Stomach (tissue), 9 donors: ENCODE measurements around the gene CALML4. TPM values are rescaled to one million over a fixed set of nuclear protein-coding genes. Genes with fewer than 3 reads are reported as not detected.
"Not testable (repeated sequence)": the region's sequence is repeated elsewhere in the genome, so short reads cannot be mapped to it uniquely, and the experiment has no call there.

Source experiments
- DNase-seq, 2 donors: peaks; one replicate each; pipeline versions ENCODE4 v3.0.0 to v3.0.0-alpha.2; 2013 to 2019
- H3K27ac ChIP-seq, 5 donors: fragments of 200-600 bp in 4 of 5; sonication (generic) in 4 of 5; one replicate each; pipeline ENCODE4 v1.5.1; 2013 to 2019; ENCODE audit warnings: mild to moderate bottlenecking in 1 of 5, moderate library complexity in 1 of 5
- H3K27me3 ChIP-seq, 3 donors: fragments of 200-600 bp; sonication (generic); one replicate each; pipeline ENCODE4 v1.5.1; 2017 to 2019; ENCODE audit warnings: mixed run types in 1 of 3
- H3K36me3 ChIP-seq, 4 donors: fragments of 200-600 bp; sonication (generic); 1 replicate in 3 of 4; 2 replicates in 1 of 4; pipeline ENCODE4 v1.5.1; 2016 to 2019
- H3K4me1 ChIP-seq, 4 donors: fragments of 200-600 bp; sonication (generic); one replicate each; pipeline ENCODE4 v1.5.1; 2016 to 2019
- H3K4me3 ChIP-seq, 4 donors: fragments of 200-600 bp; sonication (generic) in 3 of 4; one replicate each; pipeline ENCODE4 v1.5.1; 2016 to 2019; ENCODE audit warnings: mild to moderate bottlenecking in 1 of 4
- H3K9me3 ChIP-seq, 4 donors: fragments of 200-600 bp; sonication (generic); one replicate each; pipeline ENCODE4 v1.5.1; 2016 to 2019
- CTCF ChIP-seq, 7 experiments: fragments of 450-650 bp in 4 of 7; fragments of 200-600 bp in 3 of 7; sonication (generic) in 3 of 7; IDR thresholded peaks; one replicate each; pipeline ENCODE4 v1.5.1; 2016 to 2019; ENCODE audit warnings: antibody characterized with exemption in 7 of 7, control low read depth in 2 of 7, mild to moderate bottlenecking in 1 of 7
- EP300 ChIP-seq: sonication (generic); formaldehyde crosslinking; IDR thresholded peaks from one replicate; pipeline ENCODE4 v1.6.1; 2017; ENCODE audit warnings: antibody characterized with exemption
- POLR2A ChIP-seq, 4 donors: fragments of 450-650 bp; IDR thresholded peaks; one replicate each; pipeline ENCODE4 v1.6.1; 2016; ENCODE audit warnings: antibody characterized with exemption in 4 of 4, control low read depth in 2 of 4, mild to moderate bottlenecking in 1 of 4, moderate library complexity in 1 of 4
- POLR2AphosphoS5 ChIP-seq, 3 donors: sonication (generic); formaldehyde crosslinking; IDR thresholded peaks; one replicate each; pipeline ENCODE4 v1.6.1; 2016; ENCODE audit warnings: antibody characterized with exemption in 3 of 3
- WGBS, 5 donors: extraction: QIAGEN DNeasy Blood & Tissue Kit in 3 of 5; methylation state at CpG; one replicate each; pipeline versions ENCODE4 v1.1.5 to v1.1.7; 2013 to 2018; 5-methylcytosine and 5-hydroxymethylcytosine counted together
- intact Hi-C: fragments of 100-400 bp; cut with DNase I; formaldehyde crosslinking; loops from one replicate; pipeline ENCODE4 v1.15.1; 2023; ENCODE audit warnings: low total_unique reads
- polyA plus RNA-seq, 3 donors: library from polyadenylated mRNA; stranded (reverse); fragments of 200-250 nt; gene quantifications; one replicate each; pipeline ENCODE4 v1.2.3, GENCODE V29; 2013
- total RNA-seq, 5 donors: library from RNA; depleted of rRNA; stranded (reverse); fragments of >200 nt; gene quantifications; one replicate each; pipeline versions ENCODE4 v1.1.0 to v1.2.3, GENCODE V29; 2014 to 2016
- donor health status: healthy with polysubstance abuse.
- donor health status: Bipolar disorder and iron deficiency.
- donor health status: healthy.

CALML4 gene
- total and polyA plus RNA-seq, 8 donors, result 7.6 to 24.3 (median 13.3) TPM

GRCh38 chr15:68227643-68228142 lies 22.6 kb upstream of the CALML4 start:
- Histone ChIP-seq H3K27ac (peak overlapping the region in 1 of 5 donors; percentile 93), H3K9me3 (no peaks in the 10 kb centered on the region), H3K27me3 (no peaks in the 10 kb centered on the region), H3K4me1 (peaks cover 16 to 34% (median 30%) of the 10 kb centered on the region in 4 donors), H3K36me3 (no peaks in the 10 kb centered on the region), H3K4me3 (peak overlapping the region in 3 of 4 donors; percentile 75 to 91 (median 88))
- WGBS, 5 donors, result 69 to 79% (median 74%) methylated on average over 9 of the region's 9 CpGs
- no peak for TF ChIP-seq POLR2AphosphoS5 (IDR thresholded peaks at IDR 0.05)
- no peak for TF ChIP-seq CTCF (IDR thresholded peaks at IDR 0.05)
- intact Hi-C loops, result no loop called here
- no peak for DNase-seq

- peaks cover 16 to 33% (median 26%) of the 10 kb centered on the region in 4 donors for H3K4me1 ChIP-seq
- H3K27ac ChIP-seq, H3K4me3 ChIP-seq, H3K9me3 ChIP-seq, H3K36me3 ChIP-seq, H3K27me3 ChIP-seq, intact Hi-C loops: not testable (repeated sequence)
- peak in 1 of 2 donors; percentile 1 for DNase-seq
- WGBS, 5 donors, result 92 to 99% (median 96%) methylated on average over 4 of the region's 4 CpGs
Measured at GRCh38 chr15:68225442-68225841, 20.3 kb upstream of the CALML4 start.

- H3K27ac ChIP-seq, result no peak overlapping the region
- H3K4me3 ChIP-seq, result no peak overlapping the region
- H3K27me3 ChIP-seq, result no peaks in the 10 kb centered on the region
- H3K4me1 ChIP-seq, result peaks cover 11 to 27% (median 19%) of the 10 kb centered on the region in 4 donors
- TF ChIP-seq POLR2A (IDR thresholded peaks at IDR 0.05) (no peak), CTCF (IDR thresholded peaks at IDR 0.05) (no peak), EP300 (no peak), POLR2AphosphoS5 (IDR thresholded peaks at IDR 0.05) (no peak)
- no peaks in the 10 kb centered on the region for H3K36me3 ChIP-seq
- peak in 1 of 2 donors; percentile 14 for DNase-seq
- WGBS, 5 donors, result 66 to 83% (median 69%) methylated on average over 3 of the region's 3 CpGs
- H3K9me3 ChIP-seq, result no peaks in the 10 kb centered on the region
- intact Hi-C loops, result no loop called here
Measured at GRCh38 chr15:68224546-68225250, 19.6 kb upstream of the CALML4 start.

GRCh38 chr15:68224108-68224507 lies 19.0 kb upstream of the CALML4 start:
- no peaks in the 10 kb centered on the region for H3K9me3 ChIP-seq
- no peak overlapping the region for H3K4me3 ChIP-seq
- 66 to 87% (median 81%) methylated on average over 3 of the region's 3 CpGs for WGBS, 5 donors
- no peak overlapping the region for H3K27ac ChIP-seq
- intact Hi-C loops, result no loop called here
- H3K4me1 ChIP-seq, result peaks cover 11 to 27% (median 19%) of the 10 kb centered on the region in 4 donors
- no peak for TF ChIP-seq POLR2A (IDR thresholded peaks at IDR 0.05)
- no peak for TF ChIP-seq EP300
- no peak for TF ChIP-seq POLR2AphosphoS5 (IDR thresholded peaks at IDR 0.05)
- no peak for TF ChIP-seq CTCF (IDR thresholded peaks at IDR 0.05)
- no peaks in the 10 kb centered on the region for H3K36me3 ChIP-seq
- DNase-seq, result peak in 1 of 2 donors; percentile 1
- H3K27me3 ChIP-seq, result no peaks in the 10 kb centered on the region

GRCh38 chr15:68223171-68223570 lies 18.0 kb upstream of the CALML4 start:
- TF ChIP-seq POLR2AphosphoS5 (IDR thresholded peaks at IDR 0.05) (no peak), EP300 (no peak), CTCF (IDR thresholded peaks at IDR 0.05) (no peak), POLR2A (IDR thresholded peaks at IDR 0.05) (no peak)
- Histone ChIP-seq H3K27ac (no peak overlapping the region), H3K36me3 (peaks cover 0 to 6% (median 5%) of the 10 kb centered on the region in 4 donors), H3K27me3 (no peaks in the 10 kb centered on the region), H3K4me1 (peaks cover 6 to 17% (median 13%) of the 10 kb centered on the region in 4 donors), H3K9me3 (no peaks in the 10 kb centered on the region), H3K4me3 (no peak overlapping the region)
- WGBS, 5 donors, result 91 to 98% (median 93%) methylated on average over 6 of the region's 6 CpGs
- intact Hi-C loops, result no loop called here
- peak in 1 of 2 donors; percentile 14 for DNase-seq

GRCh38 chr15:68222432-68222743 lies 17.3 kb upstream of the CALML4 start:
- WGBS, 5 donors, result 92 to 98% (median 94%) methylated on average over 11 to 18 of the region's 18 CpGs
- H3K4me3 ChIP-seq, H3K9me3 ChIP-seq, H3K27me3 ChIP-seq, H3K4me1 ChIP-seq, H3K27ac ChIP-seq, intact Hi-C loops: not testable (repeated sequence)
- H3K36me3 ChIP-seq, result peaks cover 0 to 13% (median 10%) of the 10 kb centered on the region in 4 donors
- peak in 1 of 2 donors; percentile 8 for DNase-seq

- H3K4me1 ChIP-seq, intact Hi-C loops, H3K9me3 ChIP-seq, H3K4me3 ChIP-seq, H3K27me3 ChIP-seq, H3K27ac ChIP-seq: not testable (repeated sequence)
- 87 to 99% (median 91%) methylated on average over 28 to 55 of the region's 55 CpGs for WGBS, 5 donors
- peaks cover 0 to 16% (median 15%) of the 10 kb centered on the region in 4 donors for H3K36me3 ChIP-seq
- DNase-seq, result peak in 1 of 2 donors; percentile 7
Measured at GRCh38 chr15:68221530-68222431, 16.6 kb upstream of the CALML4 start.
